OCI-LY1 (cell line): ENCODE data around the gene TTC38.

Experiments
- H2AFZ ChIP-seq: fragments of 200-600 bp; sonication (generic), shearing (Covaris generic); 2 replicates; pipeline ENCODE4 v1.6.0; 2014; ENCODE audit warnings: antibody characterized with exemption, mild to moderate bottlenecking, low read length
- H3F3A ChIP-seq: fragments of 200-600 bp; sonication (generic), shearing (Covaris generic); 2 replicates; pipeline ENCODE4 v1.6.0; 2014; ENCODE audit warnings: mild to moderate bottlenecking, antibody characterized with exemption, low read length, moderate library complexity; ENCODE audit not compliant: insufficient read depth
- H3K27ac ChIP-seq: fragments of 200-600 bp; sonication (generic); 2 replicates; pipeline ENCODE4 v1.5.1; 2014; ENCODE audit warnings: low read length, mixed run types, mild to moderate bottlenecking, low read depth; ENCODE audit not compliant: poor library complexity, severe bottlenecking
- H3K27me3 ChIP-seq: fragments of 200-600 bp; sonication (generic); 2 replicates; pipeline ENCODE4 v1.6.0; 2014; ENCODE audit warnings: antibody characterized with exemption, mild to moderate bottlenecking, low read length, moderate library complexity; ENCODE audit not compliant: insufficient read depth
- H3K36me3 ChIP-seq: fragments of 200-600 bp; sonication (generic); 2 replicates; pipeline ENCODE4 v1.6.1; 2014; ENCODE audit warnings: mild to moderate bottlenecking, antibody characterized with exemption, low read length, moderate library complexity, mixed read lengths; ENCODE audit not compliant: insufficient read depth
- H3K4me1 ChIP-seq: fragments of 200-600 bp; sonication (generic); 2 replicates; pipeline ENCODE4 v1.5.1; 2014; ENCODE audit warnings: mild to moderate bottlenecking, low read length, moderate library complexity; ENCODE audit not compliant: insufficient read depth, severe bottlenecking
- H3K4me2 ChIP-seq: fragments of 200-600 bp; sonication (generic), shearing (Covaris generic); 2 replicates; pipeline ENCODE4 v1.6.1; 2014; ENCODE audit warnings: low read length
- H3K4me3 ChIP-seq: fragments of 200-600 bp; sonication (generic); 2 replicates; pipeline ENCODE4 v1.5.1; 2014; ENCODE audit warnings: low read length, low read depth, mild to moderate bottlenecking, mixed read lengths; ENCODE audit not compliant: poor library complexity, severe bottlenecking
- H3K79me2 ChIP-seq: fragments of 200-600 bp; shearing (Covaris generic); 2 replicates; pipeline ENCODE4 v1.6.1; 2016; ENCODE audit warnings: mixed run types, low read length, mixed read lengths; ENCODE audit not compliant: insufficient read depth
- H3K9ac ChIP-seq: fragments of 200-600 bp; sonication (generic), shearing (Covaris generic); 2 replicates; pipeline ENCODE4 v1.6.1; 2014; ENCODE audit warnings: mild to moderate bottlenecking, low read length, mixed read lengths
- H3K9me2 ChIP-seq: fragments of 200-600 bp; sonication (generic), shearing (Covaris generic); 2 replicates; pipeline ENCODE4 v1.6.1; 2014; ENCODE audit warnings: low read depth, mild to moderate bottlenecking, low read length, mixed read lengths
- H3K9me3 ChIP-seq: fragments of 200-600 bp; shearing (Covaris generic); 2 replicates; pipeline ENCODE4 v1.6.1; 2014; ENCODE audit warnings: low read length, mixed read lengths
- H4K20me1 ChIP-seq: fragments of 200-600 bp; sonication (generic), shearing (Covaris generic); 2 replicates; pipeline ENCODE4 v1.6.0; 2016; ENCODE audit warnings: mild to moderate bottlenecking, low read length; ENCODE audit not compliant: insufficient read depth
- EZH2 ChIP-seq: fragments of 200-600 bp; sonication (generic), shearing (Covaris generic); IDR thresholded peaks from 2 replicates; pipeline ENCODE4 v1.8.0; 2017; ENCODE audit warnings: borderline replicate concordance, mixed run types, mild to moderate bottlenecking, antibody characterized with exemption, low read length, moderate library complexity, mixed read lengths
- TF ChIP-seq, protein P1 (sequence below): fragments of 200-600 bp; sonication (generic), shearing (Covaris generic); IDR thresholded peaks from 2 replicates; pipeline ENCODE4 v1.5.1; 2017; ENCODE audit warnings: mild to moderate bottlenecking, antibody characterized with exemption, low read length, moderate library complexity, mixed read lengths

Gene TTC38

GRCh38 chr22:46240506-46240905 lies 27.3 kb upstream of the TTC38 start:
- Histone ChIP-seq H3K4me2 (no peak overlapping the region), H3K27me3 (no peaks in the 10 kb centered on the region), H3K4me1 (peaks cover 12% of the 10 kb centered on the region), H4K20me1 (no peaks in the 10 kb centered on the region), H3K4me3 (no peak overlapping the region), H3K9ac (no peak overlapping the region), H3K36me3 (peaks cover 29% of the 10 kb centered on the region), H2AFZ (no peak overlapping the region), H3K27ac (peak overlapping the region; percentile 48), H3K9me2 (no peaks in the 10 kb centered on the region), H3F3A (no peaks in the 10 kb centered on the region), H3K9me3 (0 out of 2 replicates have a peak, but pooled peaks cover 4% of the 10 kb centered on the region), H3K79me2 (no peaks in the 10 kb centered on the region)
- TF ChIP-seq, protein P1, sequence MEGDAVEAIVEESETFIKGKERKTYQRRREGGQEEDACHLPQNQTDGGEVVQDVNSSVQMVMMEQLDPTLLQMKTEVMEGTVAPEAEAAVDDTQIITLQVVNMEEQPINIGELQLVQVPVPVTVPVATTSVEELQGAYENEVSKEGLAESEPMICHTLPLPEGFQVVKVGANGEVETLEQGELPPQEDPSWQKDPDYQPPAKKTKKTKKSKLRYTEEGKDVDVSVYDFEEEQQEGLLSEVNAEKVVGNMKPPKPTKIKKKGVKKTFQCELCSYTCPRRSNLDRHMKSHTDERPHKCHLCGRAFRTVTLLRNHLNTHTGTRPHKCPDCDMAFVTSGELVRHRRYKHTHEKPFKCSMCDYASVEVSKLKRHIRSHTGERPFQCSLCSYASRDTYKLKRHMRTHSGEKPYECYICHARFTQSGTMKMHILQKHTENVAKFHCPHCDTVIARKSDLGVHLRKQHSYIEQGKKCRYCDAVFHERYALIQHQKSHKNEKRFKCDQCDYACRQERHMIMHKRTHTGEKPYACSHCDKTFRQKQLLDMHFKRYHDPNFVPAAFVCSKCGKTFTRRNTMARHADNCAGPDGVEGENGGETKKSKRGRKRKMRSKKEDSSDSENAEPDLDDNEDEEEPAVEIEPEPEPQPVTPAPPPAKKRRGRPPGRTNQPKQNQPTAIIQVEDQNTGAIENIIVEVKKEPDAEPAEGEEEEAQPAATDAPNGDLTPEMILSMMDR, result no peak
- TF ChIP-seq EZH2, result no peak

DNA sequence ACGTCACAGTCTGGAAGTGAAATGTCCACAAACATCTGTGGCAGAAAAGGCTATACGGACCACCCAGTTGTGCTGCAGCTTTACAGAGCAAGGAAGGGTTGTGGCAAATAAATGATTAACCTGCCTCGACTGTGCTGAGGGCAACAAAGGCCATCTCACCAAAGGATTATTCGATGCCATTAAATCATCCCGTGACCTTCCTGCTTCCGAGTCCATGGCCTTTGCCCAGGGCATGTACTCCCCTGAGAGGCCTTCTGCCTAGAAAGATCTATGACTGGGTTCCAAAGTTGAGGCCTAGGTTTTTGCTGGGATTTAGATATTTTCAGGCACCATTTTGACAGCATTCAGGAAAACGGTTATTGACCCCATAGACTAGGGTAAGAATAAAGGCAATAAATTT lies 26.9 kb upstream of the TTC38 start:
- peaks cover 12% of the 10 kb centered on the region for H3K4me1 ChIP-seq
- H3K9ac ChIP-seq, result no peak overlapping the region
- H4K20me1 ChIP-seq, result no peaks in the 10 kb centered on the region
- no peaks in the 10 kb centered on the region for H3K9me2 ChIP-seq
- no peaks in the 10 kb centered on the region for H3K27me3 ChIP-seq
- H3F3A ChIP-seq, result no peaks in the 10 kb centered on the region
- no peak for TF ChIP-seq EZH2
- TF ChIP-seq, protein P1, result no peak
- 0 out of 2 replicates have a peak, but pooled peaks cover 4% of the 10 kb centered on the region for H3K9me3 ChIP-seq
- no peak overlapping the region for H2AFZ ChIP-seq
- H3K4me3 ChIP-seq, result no peak overlapping the region
- no peak overlapping the region for H3K4me2 ChIP-seq
- peaks cover 31% of the 10 kb centered on the region for H3K36me3 ChIP-seq
- no peaks in the 10 kb centered on the region for H3K79me2 ChIP-seq
- H3K27ac ChIP-seq, result no peak overlapping the region

DNA sequence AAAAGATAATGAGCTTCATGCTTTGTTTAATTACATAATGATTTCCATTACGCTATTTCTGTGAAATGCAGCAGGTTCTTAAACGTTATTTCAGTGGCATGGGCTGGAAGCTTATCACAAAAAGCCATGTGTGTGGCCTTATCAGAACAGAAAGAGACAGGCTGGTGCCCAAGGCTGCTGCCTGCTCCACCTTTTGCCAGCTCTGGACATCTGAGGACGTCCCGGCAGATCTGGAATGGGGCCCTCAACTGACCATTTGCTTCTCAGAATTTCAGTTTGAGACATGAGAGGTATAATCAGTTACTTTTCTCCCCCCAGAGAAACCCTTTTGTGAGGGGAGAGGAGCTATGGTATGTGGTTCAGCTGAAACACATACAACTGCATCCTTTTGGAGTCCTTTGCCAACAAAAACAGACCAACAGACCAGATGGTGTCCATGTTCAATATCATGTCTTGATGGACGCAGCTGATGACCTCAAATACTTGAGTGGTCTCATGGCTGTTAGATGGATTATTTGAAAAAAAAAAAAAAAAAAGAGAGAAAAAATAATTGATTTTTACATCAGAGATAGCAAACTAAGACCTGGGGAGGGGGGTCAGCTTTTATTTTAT lies 26.3 kb upstream of the TTC38 start:
- TF ChIP-seq, protein P1, result no peak
- no peak for TF ChIP-seq EZH2
- no peaks in the 10 kb centered on the region for H3K79me2 ChIP-seq
- 0 out of 2 replicates have a peak, but pooled peaks cover 4% of the 10 kb centered on the region for H3K9me3 ChIP-seq
- H3K27ac ChIP-seq, result no peak overlapping the region
- H3K36me3 ChIP-seq, result peaks cover 27% of the 10 kb centered on the region
- H3K4me3 ChIP-seq, result no peak overlapping the region
- no peaks in the 10 kb centered on the region for H3F3A ChIP-seq
- no peak overlapping the region for H3K4me2 ChIP-seq
- H3K27me3 ChIP-seq, result no peaks in the 10 kb centered on the region
- no peak overlapping the region for H2AFZ ChIP-seq
- H3K9me2 ChIP-seq, result no peaks in the 10 kb centered on the region
- H3K4me1 ChIP-seq, result peaks cover 12% of the 10 kb centered on the region
- H3K9ac ChIP-seq, result no peak overlapping the region
- no peaks in the 10 kb centered on the region for H4K20me1 ChIP-seq
